GM23248 (cell line): ENCODE data around the gene AJAP1.

ENCODE experiments used
- EZH2 ChIP-seq: fragments of 200-600 bp; sonication (generic); IDR thresholded peaks from 2 replicates; pipeline ENCODE4 v1.6.1; 2018; ENCODE audit warnings: antibody characterized with exemption, mild to moderate bottlenecking; ENCODE audit not compliant: insufficient read depth, poor library complexity, severe bottlenecking
- EZH2phosphoT487 ChIP-seq: fragments of 200-600 bp; sonication (generic); IDR thresholded peaks from 2 replicates; pipeline ENCODE4 v1.6.1; 2018; ENCODE audit warnings: antibody characterized with exemption, moderate library complexity, mild to moderate bottlenecking, low read depth; ENCODE audit not compliant: insufficient read depth

DNA sequence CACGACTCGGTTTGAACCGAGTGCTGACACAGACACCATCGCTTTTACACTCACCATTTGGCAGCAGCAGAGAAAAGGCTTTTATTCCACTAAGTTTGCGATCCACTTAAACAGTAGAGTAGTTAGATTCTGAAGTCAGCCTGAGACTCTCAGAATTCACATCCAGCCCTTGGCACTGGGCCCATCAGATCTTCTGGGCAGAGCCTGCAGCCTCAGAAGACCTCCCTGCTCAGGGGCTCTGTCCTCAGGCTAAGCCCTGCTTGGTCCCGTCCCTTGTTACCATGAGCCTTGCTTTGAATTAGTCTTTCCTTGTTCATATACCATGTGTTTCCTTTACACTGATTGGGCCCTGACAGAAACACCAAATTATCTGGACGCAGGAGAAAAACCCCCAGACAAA is 41.4 kb upstream of the AJAP1 start:
- TF ChIP-seq EZH2 (no peak), EZH2phosphoT487 (no peak)
